NCI-H128 (cell line): ENCODE measurements around the gene UNC80.
"Not testable (repeated sequence)": the region's sequence is repeated elsewhere in the genome, so short reads cannot be mapped to it uniquely, and the experiment has no call there.

Source experiments
- DNase-seq: peaks from one replicate; lab custom pipeline; 2025; ENCODE audit not compliant: unreplicated experiment; lab: John Stamatoyannopoulos, UW

The UNC80 gene, protein sequence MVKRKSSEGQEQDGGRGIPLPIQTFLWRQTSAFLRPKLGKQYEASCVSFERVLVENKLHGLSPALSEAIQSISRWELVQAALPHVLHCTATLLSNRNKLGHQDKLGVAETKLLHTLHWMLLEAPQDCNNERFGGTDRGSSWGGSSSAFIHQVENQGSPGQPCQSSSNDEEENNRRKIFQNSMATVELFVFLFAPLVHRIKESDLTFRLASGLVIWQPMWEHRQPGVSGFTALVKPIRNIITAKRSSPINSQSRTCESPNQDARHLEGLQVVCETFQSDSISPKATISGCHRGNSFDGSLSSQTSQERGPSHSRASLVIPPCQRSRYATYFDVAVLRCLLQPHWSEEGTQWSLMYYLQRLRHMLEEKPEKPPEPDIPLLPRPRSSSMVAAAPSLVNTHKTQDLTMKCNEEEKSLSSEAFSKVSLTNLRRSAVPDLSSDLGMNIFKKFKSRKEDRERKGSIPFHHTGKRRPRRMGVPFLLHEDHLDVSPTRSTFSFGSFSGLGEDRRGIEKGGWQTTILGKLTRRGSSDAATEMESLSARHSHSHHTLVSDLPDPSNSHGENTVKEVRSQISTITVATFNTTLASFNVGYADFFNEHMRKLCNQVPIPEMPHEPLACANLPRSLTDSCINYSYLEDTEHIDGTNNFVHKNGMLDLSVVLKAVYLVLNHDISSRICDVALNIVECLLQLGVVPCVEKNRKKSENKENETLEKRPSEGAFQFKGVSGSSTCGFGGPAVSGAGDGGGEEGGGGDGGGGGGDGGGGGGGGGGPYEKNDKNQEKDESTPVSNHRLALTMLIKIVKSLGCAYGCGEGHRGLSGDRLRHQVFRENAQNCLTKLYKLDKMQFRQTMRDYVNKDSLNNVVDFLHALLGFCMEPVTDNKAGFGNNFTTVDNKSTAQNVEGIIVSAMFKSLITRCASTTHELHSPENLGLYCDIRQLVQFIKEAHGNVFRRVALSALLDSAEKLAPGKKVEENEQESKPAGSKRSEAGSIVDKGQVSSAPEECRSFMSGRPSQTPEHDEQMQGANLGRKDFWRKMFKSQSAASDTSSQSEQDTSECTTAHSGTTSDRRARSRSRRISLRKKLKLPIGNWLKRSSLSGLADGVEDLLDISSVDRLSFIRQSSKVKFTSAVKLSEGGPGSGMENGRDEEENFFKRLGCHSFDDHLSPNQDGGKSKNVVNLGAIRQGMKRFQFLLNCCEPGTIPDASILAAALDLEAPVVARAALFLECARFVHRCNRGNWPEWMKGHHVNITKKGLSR (N-terminal part only)

DNA sequence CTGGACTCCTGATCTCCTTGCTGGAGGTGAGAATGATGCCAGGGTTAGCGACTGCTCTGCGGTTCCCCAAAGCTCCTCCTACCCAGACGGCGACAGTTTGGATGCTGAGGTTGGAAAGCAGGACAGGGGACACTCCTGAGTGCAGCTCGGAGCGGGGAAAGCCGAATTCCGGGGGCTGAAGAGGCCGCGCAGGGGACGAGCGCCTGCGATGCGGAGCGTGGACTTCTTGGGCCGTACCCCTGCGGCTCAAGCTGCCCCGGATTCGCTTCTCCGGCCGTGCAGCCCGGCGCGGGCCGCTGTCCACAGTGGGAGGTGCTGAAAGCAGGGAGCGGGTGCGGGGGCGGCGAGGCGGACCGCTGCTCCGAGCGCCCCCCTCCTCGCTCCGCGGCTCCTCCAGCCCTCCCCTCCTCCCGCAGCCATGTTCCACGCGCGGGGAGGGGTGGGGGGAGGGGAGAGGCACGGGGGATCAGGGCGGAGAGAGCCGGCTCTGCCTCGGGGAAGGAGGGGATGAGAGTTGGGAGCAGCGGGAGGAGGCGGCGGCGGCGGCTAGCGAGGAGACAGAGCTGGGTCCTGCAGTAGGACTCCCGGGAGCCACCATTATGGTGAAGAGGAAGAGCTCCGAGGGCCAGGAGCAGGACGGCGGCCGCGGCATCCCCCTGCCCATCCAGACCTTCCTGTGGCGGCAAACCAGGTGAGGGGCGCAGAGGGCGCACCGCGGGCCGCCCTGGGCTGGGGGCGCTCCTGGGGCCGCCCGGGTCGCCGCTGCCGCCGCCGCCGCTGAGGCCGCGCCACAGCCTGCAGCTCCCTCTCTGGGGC, at the start of gene UNC80:
Gene UNC80, plus strand, starts transcription at position 359 of the 816 bp plus-strand sequence. Its CDS starts 241 bp downstream, at position 600.
- DNase-seq: no peak

DNA sequence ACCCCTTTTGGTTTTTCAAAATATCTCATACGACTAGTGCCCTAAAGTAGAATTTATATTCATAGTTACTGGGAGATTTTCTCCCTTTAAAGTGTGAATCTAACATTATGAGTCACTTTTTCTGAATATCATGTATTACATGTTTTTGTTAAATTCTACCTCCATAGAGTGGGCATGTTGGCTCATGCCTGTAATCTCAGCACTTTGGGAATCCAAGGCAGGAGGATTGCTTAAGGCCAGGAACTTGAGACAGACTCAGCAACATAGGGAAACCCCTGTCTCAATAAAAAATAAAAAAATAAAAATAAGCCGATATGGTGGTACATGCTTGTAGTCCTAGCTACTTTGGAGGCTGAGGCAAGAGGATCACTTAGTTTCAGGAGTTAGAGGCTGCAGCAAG, 45.3 kb upstream of the UNC80 start:
- no peak for DNase-seq

DNA sequence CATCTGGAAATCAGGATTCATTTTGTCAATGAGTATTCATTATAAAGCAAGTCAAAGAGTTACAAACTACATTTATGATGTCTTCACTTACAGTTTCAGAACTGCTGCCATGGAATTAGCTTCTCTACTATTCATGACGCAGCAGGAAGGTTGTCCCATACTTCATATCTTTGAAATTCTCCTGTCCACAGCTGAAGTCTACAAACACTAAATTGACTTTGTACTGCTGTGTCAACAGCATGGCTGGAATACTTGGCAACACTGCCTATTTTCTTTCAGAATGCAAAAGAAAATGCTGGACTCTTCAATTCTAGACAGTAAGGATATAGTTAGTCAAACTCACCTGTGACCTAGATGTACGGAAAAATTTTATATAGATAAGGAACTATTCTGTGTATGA, 44.6 kb upstream of the UNC80 start:
- no peak for DNase-seq

DNA sequence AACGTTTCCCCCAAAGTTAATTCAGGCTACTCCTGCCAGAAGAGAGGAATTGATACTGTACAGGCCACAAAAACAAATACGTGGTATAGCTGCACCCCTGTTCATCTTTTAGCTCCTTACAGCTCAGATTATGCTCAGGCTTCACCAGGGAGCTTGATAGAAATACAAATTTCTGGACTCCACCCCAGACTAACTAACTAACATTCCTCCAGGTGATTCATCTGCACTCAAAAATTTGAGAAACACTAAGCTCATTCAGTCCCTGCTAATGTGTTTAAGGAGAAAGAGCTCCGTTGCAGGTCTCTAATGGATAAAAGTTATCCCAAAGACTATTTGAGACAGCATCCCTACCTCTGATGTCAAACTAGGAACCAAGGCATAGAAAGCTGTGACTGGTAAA, 36.8 kb upstream of the UNC80 start:
- DNase-seq: no peak

DNA sequence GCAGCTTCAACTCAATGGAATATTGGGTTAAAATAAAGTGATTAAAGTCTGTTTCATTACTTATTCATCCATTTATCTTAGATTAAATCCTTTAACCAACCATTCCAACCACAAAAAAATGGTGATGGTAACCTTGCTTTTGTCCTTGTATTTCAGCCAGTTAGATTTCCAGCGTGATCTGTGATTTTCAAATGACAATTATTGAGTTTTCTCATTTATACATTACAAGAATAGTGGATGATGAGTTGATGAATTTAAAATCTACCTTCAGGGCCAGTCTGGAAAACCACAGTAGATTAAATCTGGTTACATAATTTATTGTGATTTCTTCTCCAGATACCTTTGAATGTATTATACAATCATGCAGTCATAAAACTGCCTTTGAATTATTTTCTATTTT, 29.7 kb upstream of the UNC80 start:
- DNase-seq: no peak

DNA sequence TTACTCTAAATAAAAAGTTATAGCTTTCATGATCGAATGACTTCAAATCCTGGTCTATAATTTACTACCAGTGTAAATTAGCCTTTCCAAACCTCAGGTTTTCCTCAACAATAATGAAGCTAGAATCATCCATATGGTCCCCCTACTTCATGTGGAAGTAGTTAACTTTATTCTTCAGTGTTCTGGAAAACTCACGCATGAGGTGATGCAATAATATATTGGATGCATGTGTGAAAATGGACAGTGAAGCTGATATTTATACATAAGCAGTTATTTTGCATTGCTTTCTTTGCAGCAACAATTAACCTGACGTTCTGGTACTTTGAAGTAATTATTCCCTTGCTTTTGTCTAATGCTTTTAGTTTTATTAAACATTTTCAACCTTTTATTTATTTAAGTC, 18.6 kb upstream of the UNC80 start:
- no peak for DNase-seq

DNA sequence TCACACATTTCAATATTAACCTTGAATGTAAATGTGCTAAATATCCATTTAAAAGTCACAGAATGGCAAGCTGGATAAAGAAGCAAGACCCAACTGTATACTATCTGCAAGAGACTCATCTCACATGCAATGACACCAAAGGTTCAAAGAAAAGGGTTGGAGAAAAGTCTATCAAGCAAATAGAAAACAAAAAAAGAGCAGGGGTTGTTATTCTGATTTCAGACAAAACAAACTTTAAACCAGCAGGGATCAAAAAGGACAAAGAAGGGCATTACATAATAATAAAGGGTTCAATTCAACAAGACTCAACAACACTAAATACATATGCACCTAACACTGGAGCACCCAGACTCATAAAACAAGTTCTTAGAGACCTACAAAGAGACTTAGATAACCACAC, 14.5 kb upstream of the UNC80 start:
- no peak for DNase-seq

DNA sequence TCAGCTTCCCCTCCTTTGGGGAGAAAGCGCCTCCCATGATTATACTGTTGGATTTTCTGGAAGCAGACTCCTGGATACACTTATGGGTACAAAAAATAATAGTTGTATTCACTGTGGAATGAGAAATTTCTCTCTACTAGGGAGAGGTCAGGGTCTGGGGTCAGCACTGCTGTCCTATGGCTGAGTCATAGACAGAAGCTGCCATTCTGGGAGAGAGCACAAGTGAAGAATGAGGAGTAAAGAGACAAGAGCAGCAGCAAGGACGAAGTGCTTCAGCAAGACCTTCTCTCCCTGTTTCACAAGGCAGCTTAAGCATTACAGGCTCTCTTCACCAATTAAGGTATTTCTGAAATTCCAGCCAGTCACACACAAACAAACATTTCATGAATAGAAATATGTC, 10.1 kb upstream of the UNC80 start:
- no peak for DNase-seq

DNA sequence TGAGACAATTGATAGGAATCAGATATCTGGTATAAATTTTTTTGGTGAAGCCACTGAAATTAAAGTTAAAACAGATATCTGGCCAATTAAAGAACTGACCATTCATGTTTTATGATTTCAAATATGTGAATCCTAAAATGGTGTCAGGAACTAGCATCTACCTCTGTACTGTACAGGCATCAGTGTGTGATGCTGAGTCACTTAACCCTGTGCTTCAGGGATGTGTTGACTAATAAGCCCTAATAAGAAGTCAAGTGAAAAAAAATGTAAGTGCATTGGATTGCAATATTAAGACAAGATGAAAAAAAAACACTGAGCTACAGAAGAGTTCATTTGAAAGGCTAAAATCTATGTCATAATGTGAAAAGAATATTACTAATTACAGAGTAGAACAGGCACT, 9.1 kb upstream of the UNC80 start:
- no peak for DNase-seq

DNA sequence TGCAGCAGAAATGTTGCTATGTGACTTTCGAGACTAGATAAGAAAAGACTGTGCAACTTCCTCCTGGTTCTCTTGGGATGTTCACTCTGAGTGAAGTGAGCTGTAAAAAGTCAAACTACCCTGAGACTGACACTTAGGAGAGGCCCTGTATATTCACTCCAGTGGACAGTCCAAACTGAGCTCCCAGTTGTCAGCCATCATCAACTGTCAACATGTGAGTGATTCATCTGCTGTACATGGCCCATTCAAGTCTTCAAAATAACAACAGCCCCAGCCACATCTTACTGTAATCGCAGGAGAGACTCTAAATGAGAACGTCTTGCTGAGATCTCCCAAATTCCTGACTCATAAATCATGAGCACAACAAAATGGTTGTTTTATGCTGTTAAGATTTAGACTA, 8.5 kb upstream of the UNC80 start:
- DNase-seq: no peak

DNA sequence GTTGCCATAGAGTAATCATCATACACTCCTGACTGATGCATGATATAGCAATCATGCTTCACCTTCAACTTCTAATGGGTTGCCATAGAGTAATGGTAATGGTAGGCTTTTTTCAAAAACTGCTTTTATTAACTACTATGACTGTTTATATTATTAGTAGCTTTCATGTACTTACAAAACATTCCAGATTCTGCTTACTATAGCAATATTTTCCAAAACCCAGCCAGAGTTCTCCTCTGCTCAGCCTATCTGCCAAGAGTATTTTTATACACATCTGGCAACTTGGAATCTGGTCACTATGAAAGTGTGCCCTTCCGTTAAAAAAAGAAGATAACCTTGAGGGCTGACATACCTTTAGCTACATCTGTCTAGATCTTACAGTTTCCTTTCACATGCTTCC, 5.0 kb upstream of the UNC80 start:
- DNase-seq: no peak

DNA sequence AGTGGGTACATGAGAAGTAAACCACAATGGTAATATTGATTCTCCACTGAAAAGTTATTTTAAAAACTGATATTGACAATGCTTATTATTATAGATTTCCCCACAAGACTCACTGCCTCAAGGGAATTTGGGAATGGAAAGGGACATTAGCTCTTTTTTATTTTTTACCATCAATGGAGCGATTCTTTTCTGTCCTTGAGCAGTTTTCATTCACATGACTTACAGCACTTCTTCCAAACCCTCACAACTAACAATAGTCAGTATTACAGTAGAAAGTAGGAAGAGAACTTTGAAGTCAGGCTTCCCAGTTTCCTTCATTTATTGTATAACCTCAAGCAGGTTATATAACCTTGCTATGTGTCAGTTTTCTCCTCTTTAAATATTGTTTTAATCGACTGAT, 4.3 kb upstream of the UNC80 start:
- no peak for DNase-seq

DNA sequence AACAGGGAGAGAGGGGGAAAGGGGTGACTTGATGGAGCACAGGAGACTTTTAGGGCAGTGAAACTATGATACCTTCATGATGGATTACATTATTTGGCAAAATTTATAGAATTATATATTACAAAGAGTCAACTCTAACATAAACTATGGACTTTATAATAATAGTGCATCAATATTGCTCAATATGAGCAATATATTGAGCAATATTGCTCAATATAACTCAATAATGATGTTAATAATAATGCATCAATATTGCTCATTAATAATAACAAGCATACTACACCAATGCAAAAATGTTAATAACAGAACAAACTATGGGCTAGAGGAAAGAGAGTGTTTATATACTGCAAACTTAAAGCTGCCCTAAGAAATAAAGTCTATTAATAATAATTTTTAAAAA, 3.1 kb upstream of the UNC80 start:
- no peak for DNase-seq

DNA sequence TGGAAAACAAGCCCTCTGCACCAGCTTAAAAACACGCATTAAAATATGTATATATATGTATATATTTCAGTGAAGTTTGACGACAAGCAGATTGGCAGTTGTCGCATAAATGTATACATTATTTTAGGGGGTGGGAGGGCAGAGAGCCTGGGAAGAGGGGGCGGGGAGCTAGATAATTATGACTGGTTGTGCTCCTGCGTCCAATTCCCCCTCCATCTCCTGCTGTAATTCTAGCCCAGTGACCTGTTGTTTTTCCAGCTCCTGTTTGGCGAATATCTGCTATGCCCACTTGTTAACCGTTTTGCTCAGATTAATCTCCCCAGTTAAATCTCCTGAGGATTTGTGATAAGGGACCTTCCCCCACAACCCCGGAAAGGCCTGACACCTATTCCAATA, 656 bp downstream of the UNC80 start:
- no peak for DNase-seq

DNA sequence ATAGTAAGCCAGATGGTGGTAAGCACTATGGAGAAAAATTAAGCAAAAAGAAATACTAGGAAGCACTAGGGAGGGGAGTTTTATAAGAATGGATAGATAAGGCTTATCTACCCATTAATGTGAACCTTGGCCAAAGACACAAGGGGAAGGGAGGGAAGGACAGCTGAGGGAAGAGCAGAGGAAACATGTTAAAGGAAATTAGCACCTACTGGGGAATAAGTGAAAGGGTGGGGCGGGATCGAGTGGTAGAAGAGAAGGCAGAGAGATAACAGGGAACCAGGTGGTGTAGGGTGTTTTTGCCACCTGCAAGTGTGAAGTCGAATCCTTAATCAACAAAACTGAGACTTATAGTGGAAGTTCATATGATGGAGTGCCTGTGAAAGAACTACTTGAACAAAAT, 1.7 kb downstream of the UNC80 start:
- no peak for DNase-seq

DNA sequence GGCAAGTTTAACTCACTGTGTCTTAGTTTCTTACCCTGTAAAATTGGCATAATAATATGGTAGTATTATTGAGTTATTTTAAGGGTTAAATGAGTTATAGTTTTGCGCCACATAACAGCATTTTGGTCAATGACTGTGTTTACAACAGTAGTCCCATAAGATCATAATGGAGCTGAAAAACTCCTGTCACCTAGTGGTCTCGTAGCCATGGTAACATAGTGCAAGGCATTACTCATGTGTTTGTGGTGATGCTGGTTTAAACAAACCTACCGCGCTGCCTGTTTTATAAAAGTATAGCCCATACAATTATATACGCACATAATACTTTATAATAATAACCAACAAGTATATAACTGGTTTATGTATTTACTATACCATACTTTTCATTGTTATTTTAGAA, 15.8 kb downstream of the UNC80 start:
- no peak for DNase-seq

DNA sequence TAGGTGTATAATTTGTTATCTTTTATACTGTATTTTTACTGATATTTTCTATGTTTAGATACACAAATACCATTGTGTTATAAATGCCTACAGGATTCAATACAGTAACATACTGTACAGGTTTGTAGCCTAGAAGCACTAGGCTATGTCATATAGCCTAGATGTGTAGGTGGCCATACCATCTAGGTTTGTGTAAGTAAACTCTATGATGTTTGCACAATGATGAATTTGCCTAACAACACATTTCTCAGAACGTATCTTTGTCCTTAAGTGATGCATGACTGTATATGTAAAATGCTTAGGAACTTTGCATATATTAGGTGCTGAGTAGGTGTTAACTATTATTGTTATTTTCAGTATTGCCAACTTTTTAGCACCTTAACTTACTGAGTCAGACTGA, 17.3 kb downstream of the UNC80 start:
- no peak for DNase-seq

DNA sequence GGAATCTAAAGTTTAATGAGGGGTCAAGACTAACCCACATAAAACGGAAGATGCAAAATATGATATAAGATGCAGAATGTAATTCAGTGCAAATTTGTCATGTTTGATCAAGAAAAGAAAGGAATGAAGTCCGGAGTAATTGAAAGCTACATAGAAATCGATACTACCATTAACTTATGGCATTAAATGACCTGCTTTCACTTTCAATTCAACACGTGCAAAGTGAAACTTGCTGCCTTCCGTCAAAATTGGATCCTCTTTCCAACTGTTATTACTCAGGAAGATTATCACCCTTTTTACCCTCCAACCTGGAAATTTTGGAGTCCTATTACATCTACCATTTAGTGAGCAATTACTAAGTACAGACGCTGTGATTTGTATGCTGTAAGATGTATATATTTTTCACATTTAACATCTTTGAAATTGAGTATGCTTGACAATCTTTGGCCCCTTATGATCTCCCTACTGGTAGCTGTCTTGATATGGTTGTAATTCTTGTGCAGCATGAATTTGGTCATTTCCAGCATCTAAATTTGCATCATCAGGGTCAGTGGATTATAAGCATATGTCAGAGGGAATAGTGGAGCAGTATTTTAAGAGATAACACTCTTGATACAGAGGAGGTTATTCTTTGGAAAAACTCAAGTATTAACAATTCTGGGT, 18.6 kb downstream of the UNC80 start:
- DNase-seq: no peak

DNA sequence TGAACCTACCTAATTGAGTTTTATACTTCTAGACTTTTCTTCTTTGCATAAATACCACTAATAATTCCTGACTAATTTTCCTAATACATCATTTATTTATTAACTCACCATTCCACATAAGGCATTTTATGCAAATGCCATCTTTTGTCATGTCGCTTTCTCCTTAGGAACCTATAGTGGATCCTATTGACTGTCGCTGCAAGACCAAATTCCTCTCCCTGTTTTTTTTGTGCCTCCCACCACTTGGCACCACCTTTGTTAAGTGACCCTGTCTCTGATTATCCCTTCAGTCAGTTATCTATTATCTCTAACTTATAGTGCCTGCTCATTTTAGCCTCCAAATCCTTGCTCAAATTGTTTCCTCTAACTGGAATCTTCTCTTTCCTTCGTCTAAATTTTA, 19.5 kb downstream of the UNC80 start:
- DNase-seq: no peak

DNA sequence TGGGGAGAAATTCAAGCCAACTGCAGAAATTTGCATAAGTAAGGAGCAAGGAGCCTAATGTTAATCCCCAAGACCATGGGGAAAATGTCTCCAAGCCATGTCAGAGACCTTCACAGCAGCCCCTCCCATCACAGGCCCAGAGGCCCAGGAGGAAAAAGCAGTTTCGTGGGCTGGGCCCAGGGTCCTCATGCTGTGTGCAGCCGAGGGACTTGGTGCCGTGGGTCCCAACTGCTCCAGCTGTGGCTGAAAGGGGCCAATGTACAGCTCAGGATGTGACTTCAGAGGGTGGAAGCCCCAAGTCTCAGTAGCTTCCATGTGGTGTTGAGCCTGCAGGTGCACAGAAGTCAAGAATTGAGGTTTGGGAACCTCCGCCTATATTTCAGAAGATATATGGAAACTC, 23.8 kb downstream of the UNC80 start:
- not testable (repeated sequence) for DNase-seq
